Esophagus muscularis mucosa (tissue), 3 donors: Measurements from ENCODE around the gene DHTKD1.

ENCODE experiments used
- CTCF ChIP-seq, 3 experiments: fragments of 200-600 bp in 2 of 3; fragments of 450-650 bp in 1 of 3; sonication (generic) in 2 of 3; IDR thresholded peaks; one replicate each; pipeline ENCODE4 v1.5.1; 2017 to 2019; ENCODE audit warnings: antibody characterized with exemption in 3 of 3, mild to moderate bottlenecking in 2 of 3, moderate library complexity in 1 of 3
- EP300 ChIP-seq: sonication (generic); formaldehyde crosslinking; IDR thresholded peaks from one replicate; pipeline ENCODE4 v1.6.1; 2017; ENCODE audit warnings: antibody characterized with exemption

- TF ChIP-seq CTCF (IDR thresholded peaks at IDR 0.05) (no peak), EP300 (no peak)
These were observed 44.9 kb downstream of the DHTKD1 start for GRCh38 chr10:12113627-12114026.
